Measurements from ENCODE around the gene MRPS26.

The MRPS26 gene

DNA sequence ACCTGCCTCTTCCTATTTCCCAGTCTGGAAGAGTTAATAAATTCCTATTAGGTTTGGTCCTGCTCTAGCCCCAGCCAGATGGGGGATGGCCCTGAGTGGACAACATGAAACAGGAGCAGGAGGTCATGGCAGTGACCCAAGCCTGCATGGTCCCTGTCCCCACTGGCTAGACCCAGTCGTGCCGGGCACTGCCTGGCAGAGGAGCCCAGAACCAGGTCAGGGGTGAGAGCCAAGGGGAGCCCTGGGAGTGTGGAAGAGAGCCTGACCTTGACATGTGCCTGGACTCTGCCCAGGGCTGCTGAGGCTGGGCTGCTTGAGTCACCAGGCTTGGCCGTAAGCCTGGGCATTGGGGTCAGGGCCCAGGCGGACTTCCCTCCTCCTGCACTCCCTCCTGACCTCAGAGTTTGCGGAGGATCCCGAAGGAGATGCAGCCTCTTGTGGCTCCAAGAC is 35.1 kb downstream of the MRPS26 start:
- Histone ChIP-seq H3K36me3 (ENCODE audit: control insufficient read depth in 2 of 2, insufficient read depth in 1 of 2, low read length in 2 of 2) (no peaks in the 10 kb centered on the region), H3K27ac (ENCODE audit: extremely low read depth, low read depth, low read length) (no peak overlapping the region), H3K4me1 (ENCODE audit: control insufficient read depth, insufficient read depth, low read length) (no peaks in the 10 kb centered on the region), H3K9me3 (ENCODE audit: control insufficient read depth, insufficient read depth, low read depth, low read length) (no peaks in the 10 kb centered on the region), H3K4me3 (ENCODE audit: low read depth, low read length) (no peak overlapping the region)
- TF ChIP-seq, protein P1, sequence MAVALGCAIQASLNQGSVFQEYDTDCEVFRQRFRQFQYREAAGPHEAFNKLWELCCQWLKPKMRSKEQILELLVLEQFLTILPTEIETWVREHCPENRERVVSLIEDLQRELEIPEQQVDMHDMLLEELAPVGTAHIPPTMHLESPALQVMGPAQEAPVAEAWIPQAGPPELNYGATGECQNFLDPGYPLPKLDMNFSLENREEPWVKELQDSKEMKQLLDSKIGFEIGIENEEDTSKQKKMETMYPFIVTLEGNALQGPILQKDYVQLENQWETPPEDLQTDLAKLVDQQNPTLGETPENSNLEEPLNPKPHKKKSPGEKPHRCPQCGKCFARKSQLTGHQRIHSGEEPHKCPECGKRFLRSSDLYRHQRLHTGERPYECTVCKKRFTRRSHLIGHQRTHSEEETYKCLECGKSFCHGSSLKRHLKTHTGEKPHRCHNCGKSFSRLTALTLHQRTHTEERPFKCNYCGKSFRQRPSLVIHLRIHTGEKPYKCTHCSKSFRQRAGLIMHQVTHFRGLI (tag by site-specific recombination; IDR thresholded peaks at IDR 0.05) = no peak
- TF ChIP-seq REPIN1 (tag by site-specific recombination; IDR thresholded peaks at IDR 0.05; ENCODE audit: low read depth) (no peak), EGR2 (tag by site-specific recombination; IDR thresholded peaks at IDR 0.05; ENCODE audit: low read depth) (no peak), ZNF140 (tag by site-specific recombination; IDR thresholded peaks at IDR 0.05) (no peak), ZNF169 (tag by site-specific recombination; IDR thresholded peaks at IDR 0.05) (no peak), ZNF776 (tag by site-specific recombination; IDR thresholded peaks at IDR 0.05; ENCODE audit: borderline replicate concordance) (no peak), ZNF624 (tag by site-specific recombination; IDR thresholded peaks at IDR 0.05) (no peak), ZBTB21 (tag by site-specific recombination; IDR thresholded peaks at IDR 0.05) (no peak), ZNF664 (tag by site-specific recombination; IDR thresholded peaks at IDR 0.05) (no peak), ZNF302 (tag by site-specific recombination; IDR thresholded peaks at IDR 0.05; ENCODE audit: low read depth) (no peak), ZNF596 (tag by site-specific recombination; IDR thresholded peaks at IDR 0.05) (no peak), ZNF394 (tag by site-specific recombination; IDR thresholded peaks at IDR 0.05; ENCODE audit: borderline replicate concordance) (no peak)
- TF ChIP-seq, protein P2, sequence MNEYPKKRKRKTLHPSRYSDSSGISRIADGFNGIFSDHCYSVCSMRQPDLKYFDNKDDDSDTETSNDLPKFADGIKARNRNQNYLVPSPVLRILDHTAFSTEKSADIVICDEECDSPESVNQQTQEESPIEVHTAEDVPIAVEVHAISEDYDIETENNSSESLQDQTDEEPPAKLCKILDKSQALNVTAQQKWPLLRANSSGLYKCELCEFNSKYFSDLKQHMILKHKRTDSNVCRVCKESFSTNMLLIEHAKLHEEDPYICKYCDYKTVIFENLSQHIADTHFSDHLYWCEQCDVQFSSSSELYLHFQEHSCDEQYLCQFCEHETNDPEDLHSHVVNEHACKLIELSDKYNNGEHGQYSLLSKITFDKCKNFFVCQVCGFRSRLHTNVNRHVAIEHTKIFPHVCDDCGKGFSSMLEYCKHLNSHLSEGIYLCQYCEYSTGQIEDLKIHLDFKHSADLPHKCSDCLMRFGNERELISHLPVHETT (tag by site-specific recombination; IDR thresholded peaks at IDR 0.05) = no peak
- TF ChIP-seq, protein P3, sequence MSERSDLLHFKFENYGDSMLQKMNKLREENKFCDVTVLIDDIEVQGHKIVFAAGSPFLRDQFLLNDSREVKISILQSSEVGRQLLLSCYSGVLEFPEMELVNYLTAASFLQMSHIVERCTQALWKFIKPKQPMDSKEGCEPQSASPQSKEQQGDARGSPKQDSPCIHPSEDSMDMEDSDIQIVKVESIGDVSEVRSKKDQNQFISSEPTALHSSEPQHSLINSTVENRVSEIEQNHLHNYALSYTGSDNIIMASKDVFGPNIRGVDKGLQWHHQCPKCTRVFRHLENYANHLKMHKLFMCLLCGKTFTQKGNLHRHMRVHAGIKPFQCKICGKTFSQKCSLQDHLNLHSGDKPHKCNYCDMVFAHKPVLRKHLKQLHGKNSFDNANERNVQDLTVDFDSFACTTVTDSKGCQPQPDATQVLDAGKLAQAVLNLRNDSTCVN (tag by site-specific recombination; optimal IDR thresholded peaks at IDR 0.05) = no peak
- TF ChIP-seq, protein P4, sequence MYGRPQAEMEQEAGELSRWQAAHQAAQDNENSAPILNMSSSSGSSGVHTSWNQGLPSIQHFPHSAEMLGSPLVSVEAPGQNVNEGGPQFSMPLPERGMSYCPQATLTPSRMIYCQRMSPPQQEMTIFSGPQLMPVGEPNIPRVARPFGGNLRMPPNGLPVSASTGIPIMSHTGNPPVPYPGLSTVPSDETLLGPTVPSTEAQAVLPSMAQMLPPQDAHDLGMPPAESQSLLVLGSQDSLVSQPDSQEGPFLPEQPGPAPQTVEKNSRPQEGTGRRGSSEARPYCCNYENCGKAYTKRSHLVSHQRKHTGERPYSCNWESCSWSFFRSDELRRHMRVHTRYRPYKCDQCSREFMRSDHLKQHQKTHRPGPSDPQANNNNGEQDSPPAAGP (tag by site-specific recombination; IDR thresholded peaks at IDR 0.05) = no peak
- TF ChIP-seq, protein P5, sequence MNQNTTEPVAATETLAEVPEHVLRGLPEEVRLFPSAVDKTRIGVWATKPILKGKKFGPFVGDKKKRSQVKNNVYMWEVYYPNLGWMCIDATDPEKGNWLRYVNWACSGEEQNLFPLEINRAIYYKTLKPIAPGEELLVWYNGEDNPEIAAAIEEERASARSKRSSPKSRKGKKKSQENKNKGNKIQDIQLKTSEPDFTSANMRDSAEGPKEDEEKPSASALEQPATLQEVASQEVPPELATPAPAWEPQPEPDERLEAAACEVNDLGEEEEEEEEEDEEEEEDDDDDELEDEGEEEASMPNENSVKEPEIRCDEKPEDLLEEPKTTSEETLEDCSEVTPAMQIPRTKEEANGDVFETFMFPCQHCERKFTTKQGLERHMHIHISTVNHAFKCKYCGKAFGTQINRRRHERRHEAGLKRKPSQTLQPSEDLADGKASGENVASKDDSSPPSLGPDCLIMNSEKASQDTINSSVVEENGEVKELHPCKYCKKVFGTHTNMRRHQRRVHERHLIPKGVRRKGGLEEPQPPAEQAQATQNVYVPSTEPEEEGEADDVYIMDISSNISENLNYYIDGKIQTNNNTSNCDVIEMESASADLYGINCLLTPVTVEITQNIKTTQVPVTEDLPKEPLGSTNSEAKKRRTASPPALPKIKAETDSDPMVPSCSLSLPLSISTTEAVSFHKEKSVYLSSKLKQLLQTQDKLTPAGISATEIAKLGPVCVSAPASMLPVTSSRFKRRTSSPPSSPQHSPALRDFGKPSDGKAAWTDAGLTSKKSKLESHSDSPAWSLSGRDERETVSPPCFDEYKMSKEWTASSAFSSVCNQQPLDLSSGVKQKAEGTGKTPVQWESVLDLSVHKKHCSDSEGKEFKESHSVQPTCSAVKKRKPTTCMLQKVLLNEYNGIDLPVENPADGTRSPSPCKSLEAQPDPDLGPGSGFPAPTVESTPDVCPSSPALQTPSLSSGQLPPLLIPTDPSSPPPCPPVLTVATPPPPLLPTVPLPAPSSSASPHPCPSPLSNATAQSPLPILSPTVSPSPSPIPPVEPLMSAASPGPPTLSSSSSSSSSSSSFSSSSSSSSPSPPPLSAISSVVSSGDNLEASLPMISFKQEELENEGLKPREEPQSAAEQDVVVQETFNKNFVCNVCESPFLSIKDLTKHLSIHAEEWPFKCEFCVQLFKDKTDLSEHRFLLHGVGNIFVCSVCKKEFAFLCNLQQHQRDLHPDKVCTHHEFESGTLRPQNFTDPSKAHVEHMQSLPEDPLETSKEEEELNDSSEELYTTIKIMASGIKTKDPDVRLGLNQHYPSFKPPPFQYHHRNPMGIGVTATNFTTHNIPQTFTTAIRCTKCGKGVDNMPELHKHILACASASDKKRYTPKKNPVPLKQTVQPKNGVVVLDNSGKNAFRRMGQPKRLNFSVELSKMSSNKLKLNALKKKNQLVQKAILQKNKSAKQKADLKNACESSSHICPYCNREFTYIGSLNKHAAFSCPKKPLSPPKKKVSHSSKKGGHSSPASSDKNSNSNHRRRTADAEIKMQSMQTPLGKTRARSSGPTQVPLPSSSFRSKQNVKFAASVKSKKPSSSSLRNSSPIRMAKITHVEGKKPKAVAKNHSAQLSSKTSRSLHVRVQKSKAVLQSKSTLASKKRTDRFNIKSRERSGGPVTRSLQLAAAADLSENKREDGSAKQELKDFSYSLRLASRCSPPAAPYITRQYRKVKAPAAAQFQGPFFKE (tag by site-specific recombination; IDR thresholded peaks at IDR 0.05; ENCODE audit: borderline replicate concordance) = no peak
- ChIA-PET CTCF (no interaction called here), POLR2A (no interaction called here)
